GOT3 (cell line): ENCODE data around the gene TEDC1.

Source experiments
- DNase-seq: peaks from one replicate; lab custom pipeline; 2025; ENCODE audit warnings: mixed read lengths; lab: John Stamatoyannopoulos, UW

Gene TEDC1

GRCh38 chr14:105490572-105491365, at the start of gene TEDC1:
Gene TEDC1, plus strand, starts transcription at chr14:105491246. Its CDS starts 130 bp downstream, at chr14:105491376.
- DNase-seq, result peak; percentile 93

- DNase-seq, result no peak
These were observed 48.9 kb upstream of the TEDC1 start for GRCh38 chr14:105442125-105442524.

GRCh38 chr14:105442834-105443233, 48.2 kb upstream of the TEDC1 start:
- DNase-seq, result no peak

GRCh38 chr14:105444859-105445258, 46.2 kb upstream of the TEDC1 start:
- no peak for DNase-seq

GRCh38 chr14:105445290-105445689, 45.8 kb upstream of the TEDC1 start:
- no peak for DNase-seq

GRCh38 chr14:105445901-105446845, 44.9 kb upstream of the TEDC1 start:
- no peak for DNase-seq

- no peak for DNase-seq
These were observed 44.1 kb upstream of the TEDC1 start for GRCh38 chr14:105446971-105447370.

GRCh38 chr14:105447651-105448640, 43.1 kb upstream of the TEDC1 start:
- no peak for DNase-seq

- DNase-seq, result no peak
These were observed 42.3 kb upstream of the TEDC1 start for GRCh38 chr14:105448706-105449111.

GRCh38 chr14:105449276-105450122, 41.5 kb upstream of the TEDC1 start:
- no peak for DNase-seq

- DNase-seq, result no peak
These were observed 40.9 kb upstream of the TEDC1 start for GRCh38 chr14:105450123-105450505.

GRCh38 chr14:105450864-105451720, 40.0 kb upstream of the TEDC1 start:
- no peak for DNase-seq

GRCh38 chr14:105452963-105453362, 38.1 kb upstream of the TEDC1 start:
- no peak for DNase-seq

- DNase-seq, result no peak
These were observed 37.2 kb upstream of the TEDC1 start for GRCh38 chr14:105453847-105454246.

- DNase-seq, result no peak
These were observed 35.9 kb upstream of the TEDC1 start for GRCh38 chr14:105455086-105455640.

- DNase-seq, result no peak
These were observed 35.0 kb upstream of the TEDC1 start for GRCh38 chr14:105455766-105456660.

- DNase-seq, result no peak
These were observed 34.1 kb upstream of the TEDC1 start for GRCh38 chr14:105456736-105457617.
